GM12872 (cell line): ENCODE results near the gene SAMMSON.

Experiments
- TF ChIP-seq, protein P1 (sequence below): IDR thresholded peaks from 3 replicates; pipeline ENCODE4 v1.5.1; 2011; ENCODE audit warnings: low read depth, mild to moderate bottlenecking, low read length, moderate library complexity; ENCODE audit not compliant: insufficient read depth

Gene SAMMSON

DNA sequence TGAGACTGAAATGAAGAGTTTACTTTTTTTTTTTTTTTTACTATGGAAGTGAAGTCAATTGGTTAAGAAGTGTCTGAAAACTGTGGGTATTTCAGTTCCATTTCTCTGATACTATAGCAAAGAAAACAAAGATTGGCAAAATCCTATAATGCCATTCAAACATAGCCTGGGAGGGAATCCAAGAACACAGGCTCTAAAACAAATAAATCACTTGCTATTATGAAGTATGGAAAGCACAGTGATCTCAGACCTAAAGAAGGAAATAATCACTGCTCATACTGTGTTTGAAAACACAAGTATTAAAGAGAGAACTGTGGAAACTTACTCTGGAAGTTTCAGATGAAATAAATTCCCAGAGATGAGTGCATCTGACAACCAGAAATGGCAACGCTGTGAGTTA is 12.0 kb downstream of the SAMMSON start:
- TF ChIP-seq, protein P1, sequence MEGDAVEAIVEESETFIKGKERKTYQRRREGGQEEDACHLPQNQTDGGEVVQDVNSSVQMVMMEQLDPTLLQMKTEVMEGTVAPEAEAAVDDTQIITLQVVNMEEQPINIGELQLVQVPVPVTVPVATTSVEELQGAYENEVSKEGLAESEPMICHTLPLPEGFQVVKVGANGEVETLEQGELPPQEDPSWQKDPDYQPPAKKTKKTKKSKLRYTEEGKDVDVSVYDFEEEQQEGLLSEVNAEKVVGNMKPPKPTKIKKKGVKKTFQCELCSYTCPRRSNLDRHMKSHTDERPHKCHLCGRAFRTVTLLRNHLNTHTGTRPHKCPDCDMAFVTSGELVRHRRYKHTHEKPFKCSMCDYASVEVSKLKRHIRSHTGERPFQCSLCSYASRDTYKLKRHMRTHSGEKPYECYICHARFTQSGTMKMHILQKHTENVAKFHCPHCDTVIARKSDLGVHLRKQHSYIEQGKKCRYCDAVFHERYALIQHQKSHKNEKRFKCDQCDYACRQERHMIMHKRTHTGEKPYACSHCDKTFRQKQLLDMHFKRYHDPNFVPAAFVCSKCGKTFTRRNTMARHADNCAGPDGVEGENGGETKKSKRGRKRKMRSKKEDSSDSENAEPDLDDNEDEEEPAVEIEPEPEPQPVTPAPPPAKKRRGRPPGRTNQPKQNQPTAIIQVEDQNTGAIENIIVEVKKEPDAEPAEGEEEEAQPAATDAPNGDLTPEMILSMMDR = no peak

DNA sequence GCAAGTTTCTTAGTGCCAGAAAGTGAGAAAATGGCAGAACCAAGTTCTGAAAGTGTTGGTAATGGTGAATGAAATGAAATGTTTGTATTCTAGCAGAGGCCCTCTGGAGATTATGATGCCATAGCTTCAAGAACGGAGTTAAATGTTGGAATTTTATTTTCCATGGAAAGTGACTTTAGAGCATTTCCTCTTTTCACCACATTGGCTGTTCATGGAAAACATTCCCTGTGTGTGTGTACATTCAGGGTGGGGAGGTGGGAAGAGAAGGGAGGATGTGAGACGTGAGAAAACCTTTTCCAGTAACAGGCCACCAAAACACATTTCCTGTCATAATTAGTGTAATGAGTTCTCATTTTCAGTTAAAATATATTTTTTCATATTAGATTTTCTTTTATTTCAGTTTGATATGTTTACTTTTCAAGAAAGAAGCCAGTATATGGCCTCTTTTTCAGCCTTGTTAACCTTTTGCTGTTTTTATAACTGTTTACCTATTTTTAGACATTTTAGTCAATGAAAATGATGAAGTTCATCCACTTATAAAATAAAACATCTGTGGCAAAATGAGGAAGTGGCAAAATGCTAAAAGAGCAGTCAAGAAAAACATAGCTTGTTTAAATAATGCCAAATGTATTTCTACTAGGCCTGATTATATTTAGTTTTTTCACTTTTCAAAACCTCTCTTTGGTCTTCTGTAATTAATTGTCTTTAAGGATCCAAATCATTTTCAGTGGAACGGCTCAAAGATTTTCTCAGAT is 21.6 kb downstream of the SAMMSON start:
- TF ChIP-seq, protein P1 = no peak

DNA sequence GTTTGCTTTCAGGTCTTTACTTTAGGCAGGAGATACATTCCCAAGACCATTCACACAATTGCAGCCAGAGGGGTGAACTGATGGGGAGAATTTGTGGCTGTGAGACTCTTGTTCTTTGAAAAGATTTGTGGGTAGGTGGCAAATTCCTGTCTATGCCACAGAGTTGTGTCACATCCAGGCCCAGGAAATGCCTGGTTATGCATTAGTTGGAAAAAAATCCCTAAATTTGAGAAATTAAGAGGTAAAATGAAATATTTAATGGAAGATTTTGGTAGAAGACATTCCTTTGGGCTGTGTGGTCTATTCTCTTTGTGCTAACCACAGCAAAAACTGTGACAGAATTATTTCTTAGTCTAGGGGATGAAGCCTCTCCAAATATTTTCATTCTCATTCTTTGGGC is 28.8 kb downstream of the SAMMSON start:
- TF ChIP-seq, protein P1 = no peak

DNA sequence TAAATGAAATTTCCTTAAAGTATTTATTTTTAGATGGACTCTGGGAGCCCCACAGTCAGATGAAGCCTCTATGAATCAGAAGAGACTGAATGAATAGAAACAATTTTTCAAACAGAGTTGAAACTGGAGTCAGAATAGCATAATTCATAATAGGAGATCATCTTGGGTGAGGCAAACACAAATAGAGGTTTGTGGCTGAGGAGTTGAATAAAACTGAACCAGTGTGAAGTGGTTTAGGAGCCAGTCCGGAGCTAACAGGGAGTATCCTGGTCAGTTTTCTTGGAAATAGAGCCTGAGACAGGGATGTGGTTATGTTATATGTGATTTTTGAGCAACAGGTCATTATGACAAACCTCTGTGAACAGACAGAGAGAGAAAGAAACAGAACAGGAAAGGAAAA is 39.2 kb downstream of the SAMMSON start:
- TF ChIP-seq, protein P1 = no peak

DNA sequence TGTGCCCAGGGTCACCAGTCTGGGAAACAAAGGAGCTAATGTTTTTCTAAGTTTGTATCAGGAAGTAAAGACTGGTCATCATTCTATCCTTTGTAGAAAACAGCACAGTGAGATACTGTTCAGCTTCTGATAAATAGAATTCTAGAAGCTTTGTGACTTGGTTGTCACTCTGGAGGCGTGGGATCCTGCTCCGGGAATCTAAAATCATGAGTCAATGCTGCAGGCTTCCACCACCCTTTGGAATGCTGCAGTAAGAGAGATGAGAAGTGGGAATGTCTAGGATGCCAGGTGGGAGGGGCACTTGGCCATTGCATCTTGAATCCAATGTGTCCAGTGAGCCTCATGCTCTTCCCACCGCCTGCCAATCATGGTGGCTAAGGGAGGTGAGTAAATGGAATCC is 40.9 kb downstream of the SAMMSON start:
- TF ChIP-seq, protein P1 = no peak

DNA sequence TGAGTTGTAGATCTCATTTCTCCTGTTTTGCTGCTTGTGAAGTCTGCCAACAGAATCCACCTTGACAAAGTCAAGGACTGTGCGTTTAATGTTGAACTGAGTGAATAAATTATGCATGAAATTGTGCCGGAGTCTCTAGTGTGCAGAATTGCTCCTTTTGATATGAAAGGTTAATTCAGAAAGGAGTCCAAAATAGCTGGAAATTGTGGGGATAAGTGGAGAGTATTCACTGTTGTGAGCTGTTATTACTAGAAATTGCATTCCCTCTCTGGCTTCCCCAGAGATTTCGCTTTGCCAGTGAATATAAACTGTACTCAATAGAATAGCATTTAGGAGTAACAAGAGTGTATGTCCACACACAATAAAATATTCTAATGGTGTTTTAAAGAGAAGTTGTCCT is 43.1 kb downstream of the SAMMSON start:
- TF ChIP-seq, protein P1 = no peak

DNA sequence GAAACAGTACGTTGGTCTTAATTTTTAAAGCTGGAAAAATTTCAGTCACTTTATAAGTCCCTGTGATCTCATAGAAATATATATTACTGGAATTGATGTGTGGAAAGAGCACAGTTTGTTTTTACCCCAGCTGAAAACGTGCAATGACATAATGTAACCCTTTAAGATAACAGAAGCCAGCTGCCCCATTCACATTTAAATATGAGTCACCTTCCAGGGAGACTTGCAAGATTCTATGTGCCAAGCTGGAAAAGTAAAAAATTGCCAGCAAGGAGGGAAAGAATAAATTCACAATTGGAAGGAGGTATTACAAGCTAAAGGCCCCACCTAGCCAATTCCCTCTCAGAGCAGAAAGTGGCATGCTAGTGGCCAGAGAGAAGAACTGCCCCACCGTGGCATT is 50.2 kb downstream of the SAMMSON start:
- TF ChIP-seq, protein P1 = no peak
